ENCODE data around the gene TDRD9. TPM values are rescaled to one million over a fixed set of nuclear protein-coding genes. Genes with fewer than 3 reads are reported as not detected.

TDRD9 gene
- total RNA-seq, 1 donor from 2014 or later = not detected

DNA sequence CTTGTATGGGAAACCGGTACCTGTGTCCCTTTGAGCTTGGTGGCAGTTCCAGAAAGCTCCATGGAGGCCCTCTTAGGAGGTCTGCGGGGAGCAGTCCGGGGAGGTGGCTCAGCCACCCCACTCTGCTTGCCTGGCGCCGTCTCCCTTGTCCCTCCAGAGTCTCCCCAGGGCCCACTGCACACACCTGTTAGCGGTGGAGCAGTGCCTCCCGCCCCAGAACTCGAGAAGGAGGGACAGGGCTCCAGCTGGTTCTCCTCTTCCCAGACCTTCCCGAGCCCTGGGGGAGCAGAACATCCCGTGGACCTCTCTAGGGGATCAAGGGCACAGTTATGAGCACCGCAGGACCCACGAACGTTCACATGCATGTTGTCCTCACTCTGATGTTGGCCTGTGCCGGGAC is 168.1 kb downstream of the TDRD9 start:
- Histone ChIP-seq H4K20me1 (ENCODE audit: insufficient read depth, low read length) (no peaks in the 10 kb centered on the region), H2AFZ (ENCODE audit: low read depth, low read length) (no peak overlapping the region), H3K9ac (ENCODE audit: low read length) (no peak overlapping the region), H3K4me1 (ENCODE audit: insufficient read depth, low read length) (no peaks in the 10 kb centered on the region), H3K9me3 (ENCODE audit: insufficient read depth, low read depth, low read length) (no peaks in the 10 kb centered on the region), H3K36me3 (ENCODE audit: insufficient read depth, low read length) (no peaks in the 10 kb centered on the region), H3K27ac (ENCODE audit: low read depth, low read length) (no peak overlapping the region), H3K4me2 (ENCODE audit: low read length) (no peak overlapping the region), H3K79me2 (ENCODE audit: insufficient read depth, low read length) (no peaks in the 10 kb centered on the region), H3K4me3 (ENCODE audit: insufficient read depth, low read depth, low read length) (no peak overlapping the region), H3K27me3 (ENCODE audit: insufficient read depth, low read length) (no peaks in the 10 kb centered on the region)
- no peaks in the 10 kb centered on the region for H3K36me3 Mint-ChIP-seq (ENCODE audit: low read depth, unreplicated experiment)
- TF ChIP-seq EZH2 (IDR thresholded peaks at IDR 0.05; ENCODE audit: insufficient read depth, low read length) = no peak
- TF ChIP-seq, protein P1, sequence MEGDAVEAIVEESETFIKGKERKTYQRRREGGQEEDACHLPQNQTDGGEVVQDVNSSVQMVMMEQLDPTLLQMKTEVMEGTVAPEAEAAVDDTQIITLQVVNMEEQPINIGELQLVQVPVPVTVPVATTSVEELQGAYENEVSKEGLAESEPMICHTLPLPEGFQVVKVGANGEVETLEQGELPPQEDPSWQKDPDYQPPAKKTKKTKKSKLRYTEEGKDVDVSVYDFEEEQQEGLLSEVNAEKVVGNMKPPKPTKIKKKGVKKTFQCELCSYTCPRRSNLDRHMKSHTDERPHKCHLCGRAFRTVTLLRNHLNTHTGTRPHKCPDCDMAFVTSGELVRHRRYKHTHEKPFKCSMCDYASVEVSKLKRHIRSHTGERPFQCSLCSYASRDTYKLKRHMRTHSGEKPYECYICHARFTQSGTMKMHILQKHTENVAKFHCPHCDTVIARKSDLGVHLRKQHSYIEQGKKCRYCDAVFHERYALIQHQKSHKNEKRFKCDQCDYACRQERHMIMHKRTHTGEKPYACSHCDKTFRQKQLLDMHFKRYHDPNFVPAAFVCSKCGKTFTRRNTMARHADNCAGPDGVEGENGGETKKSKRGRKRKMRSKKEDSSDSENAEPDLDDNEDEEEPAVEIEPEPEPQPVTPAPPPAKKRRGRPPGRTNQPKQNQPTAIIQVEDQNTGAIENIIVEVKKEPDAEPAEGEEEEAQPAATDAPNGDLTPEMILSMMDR (IDR thresholded peaks at IDR 0.05; ENCODE audit: insufficient read depth, low read depth, low read length) = no peak
- FAIRE-seq (no peak), DNase-seq (ENCODE audit: low read depth) (no peak)
- peaks cover 14% of the 10 kb centered on the region for H3K27me3 Mint-ChIP-seq (ENCODE audit: low read depth, unreplicated experiment)
- no peak overlapping the region for H3K27ac Mint-ChIP-seq (ENCODE audit: unreplicated experiment)
- no peaks in the 10 kb centered on the region for H3K9me3 Mint-ChIP-seq (ENCODE audit: unreplicated experiment)
- H3K4me3 Mint-ChIP-seq (ENCODE audit: unreplicated experiment) = no peak overlapping the region
- H3K4me1 Mint-ChIP-seq (ENCODE audit: low read depth, unreplicated experiment) = no peaks in the 10 kb centered on the region

DNA sequence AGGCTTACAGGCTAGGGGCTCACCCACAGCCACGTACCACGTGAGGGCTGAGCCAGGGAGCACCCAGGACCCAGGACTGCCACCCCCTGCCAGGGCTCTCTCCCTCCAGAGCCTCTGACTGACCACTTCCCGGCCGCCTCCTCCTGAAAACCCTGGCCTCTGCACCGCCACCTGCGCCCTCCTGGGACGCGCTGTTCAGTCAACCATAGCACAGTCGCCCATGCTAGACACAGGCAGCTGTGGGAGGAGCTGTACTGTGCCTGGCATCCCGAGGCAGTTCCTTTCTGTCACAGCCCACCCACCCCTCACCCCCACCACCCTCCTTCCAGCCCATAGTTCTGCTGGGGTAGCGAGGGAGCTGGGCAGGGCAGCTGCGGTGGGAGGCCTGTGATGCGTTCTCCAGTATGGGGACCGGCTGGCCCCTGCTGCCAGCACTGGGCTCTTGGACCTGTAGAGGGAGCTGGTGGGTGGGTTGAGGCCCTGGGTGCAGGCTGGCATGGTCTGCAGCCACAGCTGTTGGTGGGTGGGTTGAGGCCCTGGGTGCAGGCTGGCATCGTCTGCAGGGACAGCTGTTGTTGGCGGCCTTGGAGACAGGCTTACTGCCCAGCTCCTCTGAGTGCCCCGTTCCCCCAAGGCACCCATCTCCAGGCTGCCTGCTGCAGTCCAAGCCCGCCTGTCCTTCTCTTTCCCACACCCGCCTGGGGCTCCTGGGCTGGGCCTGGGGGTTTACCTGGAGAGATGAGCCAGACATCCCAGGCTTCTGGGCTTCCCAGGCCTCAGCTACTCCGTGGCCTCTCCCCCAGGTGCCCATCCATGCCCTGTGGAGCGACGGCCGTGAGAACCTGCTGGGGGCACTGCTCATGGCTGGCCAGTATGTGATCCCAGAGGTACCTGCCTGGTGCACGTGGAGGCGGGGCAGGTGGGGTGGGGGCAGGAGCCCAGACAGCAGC is 168.8 kb downstream of the TDRD9 start:
- H3K36me3 ChIP-seq (ENCODE audit: insufficient read depth, low read length) = no peaks in the 10 kb centered on the region
- FAIRE-seq = no peak
- TF ChIP-seq, protein P1 (IDR thresholded peaks at IDR 0.05; ENCODE audit: insufficient read depth, low read depth, low read length) = no peak
- no peak for TF ChIP-seq EZH2 (IDR thresholded peaks at IDR 0.05; ENCODE audit: insufficient read depth, low read length)
- no peak overlapping the region for H3K9ac ChIP-seq (ENCODE audit: low read length)
- DNase-seq (ENCODE audit: low read depth) = no peak
- H3K36me3 Mint-ChIP-seq (ENCODE audit: low read depth, unreplicated experiment) = no peaks in the 10 kb centered on the region
- no peak overlapping the region for H3K4me3 ChIP-seq (ENCODE audit: insufficient read depth, low read depth, low read length)
- peaks cover 14% of the 10 kb centered on the region for H3K27me3 Mint-ChIP-seq (ENCODE audit: low read depth, unreplicated experiment)
- H2AFZ ChIP-seq (ENCODE audit: low read depth, low read length) = no peak overlapping the region
- H3K4me2 ChIP-seq (ENCODE audit: low read length) = no peak overlapping the region
- H3K9me3 ChIP-seq (ENCODE audit: insufficient read depth, low read depth, low read length) = no peaks in the 10 kb centered on the region
- H3K4me1 ChIP-seq (ENCODE audit: insufficient read depth, low read length) = no peaks in the 10 kb centered on the region
- H3K9me3 Mint-ChIP-seq (ENCODE audit: unreplicated experiment) = no peaks in the 10 kb centered on the region
- H4K20me1 ChIP-seq (ENCODE audit: insufficient read depth, low read length) = no peaks in the 10 kb centered on the region
- no peaks in the 10 kb centered on the region for H3K27me3 ChIP-seq (ENCODE audit: insufficient read depth, low read length)
- H3K27ac ChIP-seq (ENCODE audit: low read depth, low read length) = no peak overlapping the region
- H3K79me2 ChIP-seq (ENCODE audit: insufficient read depth, low read length) = no peaks in the 10 kb centered on the region
- H3K4me1 Mint-ChIP-seq (ENCODE audit: low read depth, unreplicated experiment) = no peaks in the 10 kb centered on the region
- H3K4me3 Mint-ChIP-seq (ENCODE audit: unreplicated experiment) = no peak overlapping the region
- no peak overlapping the region for H3K27ac Mint-ChIP-seq (ENCODE audit: unreplicated experiment)
